ENCODE data around the gene AFDN. TPM values are rescaled to one million over a fixed set of nuclear protein-coding genes. Genes with fewer than 3 reads are reported as not detected.
A peak's percentile ranks its signal among the peaks of the same experiment; 100 is the strongest.

AFDN gene
- total RNA-seq, 2 donors from 2014 or later: 213 to 232 TPM

DNA sequence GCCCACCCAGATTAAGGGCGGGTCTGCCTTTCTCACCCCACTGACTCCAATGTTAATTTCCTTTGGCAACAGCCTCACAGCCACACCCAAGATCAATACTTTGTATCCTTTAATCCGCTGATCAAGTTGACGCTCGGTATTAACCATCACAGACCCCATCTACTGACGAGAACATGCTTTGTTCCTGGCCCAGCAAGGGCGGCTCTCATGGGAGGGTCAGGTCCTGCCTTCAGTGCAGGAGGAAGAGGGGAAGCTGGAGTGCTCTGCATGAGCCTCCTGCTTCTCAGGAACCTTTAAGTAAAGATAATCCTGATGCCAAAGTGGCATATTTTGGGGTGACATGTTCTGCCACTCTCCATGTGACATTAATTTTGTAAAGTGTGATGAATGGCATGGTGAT, 179.1 kb downstream of the AFDN start:
- no peaks in the 10 kb centered on the region for H3K9me3 ChIP-seq

DNA sequence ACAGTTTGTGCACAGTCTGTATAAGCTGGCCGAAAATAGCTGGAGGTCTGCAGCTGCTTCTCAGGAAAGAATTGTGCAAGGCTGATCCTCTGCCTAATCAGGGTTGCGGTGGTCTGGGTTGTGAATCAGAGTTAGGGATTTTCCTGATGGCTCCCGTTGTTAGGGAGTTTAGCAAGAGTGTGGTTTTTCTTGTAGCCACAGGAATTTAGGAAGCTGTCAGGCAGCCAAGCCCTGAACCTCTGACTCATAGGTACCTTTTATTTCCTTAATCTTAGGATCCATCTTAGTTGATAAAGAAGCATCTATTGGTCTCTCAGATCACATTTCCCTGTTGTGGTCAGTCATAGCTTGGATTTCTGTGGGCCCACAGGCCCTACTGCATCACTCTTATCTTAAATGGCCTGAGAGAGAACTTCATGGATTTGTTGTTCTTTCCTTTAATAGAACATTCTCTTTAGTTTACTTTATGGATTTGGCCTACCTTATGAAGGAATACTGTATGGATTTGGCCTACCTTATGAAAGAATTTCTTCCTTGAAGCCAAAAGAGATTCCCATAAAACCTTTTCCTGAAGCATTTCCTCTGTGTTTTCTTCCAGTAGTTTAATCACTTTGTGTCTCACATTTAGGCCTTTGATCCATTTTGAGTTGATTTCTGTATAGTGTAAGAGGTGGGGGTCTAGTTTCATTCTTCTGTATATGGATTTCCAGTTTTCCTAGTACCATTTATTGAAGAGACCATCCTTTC, 181.1 kb downstream of the AFDN start:
- intact Hi-C loops (cut with DNase I): no loop called here
- Histone ChIP-seq H3K36me3 (no peaks in the 10 kb centered on the region), H3K4me1 (no peaks in the 10 kb centered on the region), H3K27me3 (no peaks in the 10 kb centered on the region), H3K4me3 (no peak overlapping the region), H3K9me3 (no peaks in the 10 kb centered on the region), H3K9ac (ENCODE audit: low read depth in 2 of 2, low read length in 2 of 2) (no peak overlapping the region), H3K27ac (no peak overlapping the region)
- TF ChIP-seq, protein P1, sequence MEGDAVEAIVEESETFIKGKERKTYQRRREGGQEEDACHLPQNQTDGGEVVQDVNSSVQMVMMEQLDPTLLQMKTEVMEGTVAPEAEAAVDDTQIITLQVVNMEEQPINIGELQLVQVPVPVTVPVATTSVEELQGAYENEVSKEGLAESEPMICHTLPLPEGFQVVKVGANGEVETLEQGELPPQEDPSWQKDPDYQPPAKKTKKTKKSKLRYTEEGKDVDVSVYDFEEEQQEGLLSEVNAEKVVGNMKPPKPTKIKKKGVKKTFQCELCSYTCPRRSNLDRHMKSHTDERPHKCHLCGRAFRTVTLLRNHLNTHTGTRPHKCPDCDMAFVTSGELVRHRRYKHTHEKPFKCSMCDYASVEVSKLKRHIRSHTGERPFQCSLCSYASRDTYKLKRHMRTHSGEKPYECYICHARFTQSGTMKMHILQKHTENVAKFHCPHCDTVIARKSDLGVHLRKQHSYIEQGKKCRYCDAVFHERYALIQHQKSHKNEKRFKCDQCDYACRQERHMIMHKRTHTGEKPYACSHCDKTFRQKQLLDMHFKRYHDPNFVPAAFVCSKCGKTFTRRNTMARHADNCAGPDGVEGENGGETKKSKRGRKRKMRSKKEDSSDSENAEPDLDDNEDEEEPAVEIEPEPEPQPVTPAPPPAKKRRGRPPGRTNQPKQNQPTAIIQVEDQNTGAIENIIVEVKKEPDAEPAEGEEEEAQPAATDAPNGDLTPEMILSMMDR (IDR thresholded peaks at IDR 0.05): no peak
- no peak for DNase-seq

More for the DNA sequence above, 179.1 kb downstream of the AFDN start:
- no peak overlapping the region for H3K4me3 ChIP-seq
- no peak overlapping the region for H3K9ac ChIP-seq (ENCODE audit: low read depth in 2 of 2, low read length in 2 of 2)
- H3K27ac ChIP-seq: no peak overlapping the region
- intact Hi-C loops (cut with DNase I): no loop called here
- no peaks in the 10 kb centered on the region for H3K27me3 ChIP-seq
- no peaks in the 10 kb centered on the region for H3K36me3 ChIP-seq
- H3K4me1 ChIP-seq: no peaks in the 10 kb centered on the region
- TF ChIP-seq, protein P1 (IDR thresholded peaks at IDR 0.05): no peak
- DNase-seq: no peak

DNA sequence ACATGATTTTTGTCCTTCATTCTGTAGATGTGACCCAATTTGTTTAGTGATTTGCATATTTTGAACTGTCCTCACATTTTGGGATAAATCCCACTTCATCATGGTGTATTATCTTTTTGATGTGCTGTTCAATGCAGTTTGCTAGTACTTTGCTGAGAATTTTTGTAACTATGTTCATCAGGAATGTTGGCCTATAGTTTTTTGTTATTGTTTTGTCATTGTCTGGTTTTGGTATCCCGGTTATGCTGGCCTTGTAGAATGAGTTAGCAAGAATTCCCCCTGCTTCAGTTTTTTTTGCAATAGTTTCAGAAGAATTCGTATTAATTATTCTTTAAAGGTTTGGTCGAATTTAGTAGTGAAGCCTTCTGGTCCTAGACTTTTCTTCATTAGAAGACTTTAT, 182.6 kb downstream of the AFDN start:
- no peak for DNase-seq
- TF ChIP-seq, protein P1 (IDR thresholded peaks at IDR 0.05): no peak
- H3K36me3 ChIP-seq: no peaks in the 10 kb centered on the region
- no peak overlapping the region for H3K4me3 ChIP-seq
- H3K9me3 ChIP-seq: no peaks in the 10 kb centered on the region
- no peaks in the 10 kb centered on the region for H3K27me3 ChIP-seq
- intact Hi-C loops (cut with DNase I): no loop called here
- H3K9ac ChIP-seq (ENCODE audit: low read depth in 2 of 2, low read length in 2 of 2): no peak overlapping the region
- H3K27ac ChIP-seq: no peak overlapping the region
- no peaks in the 10 kb centered on the region for H3K4me1 ChIP-seq

DNA sequence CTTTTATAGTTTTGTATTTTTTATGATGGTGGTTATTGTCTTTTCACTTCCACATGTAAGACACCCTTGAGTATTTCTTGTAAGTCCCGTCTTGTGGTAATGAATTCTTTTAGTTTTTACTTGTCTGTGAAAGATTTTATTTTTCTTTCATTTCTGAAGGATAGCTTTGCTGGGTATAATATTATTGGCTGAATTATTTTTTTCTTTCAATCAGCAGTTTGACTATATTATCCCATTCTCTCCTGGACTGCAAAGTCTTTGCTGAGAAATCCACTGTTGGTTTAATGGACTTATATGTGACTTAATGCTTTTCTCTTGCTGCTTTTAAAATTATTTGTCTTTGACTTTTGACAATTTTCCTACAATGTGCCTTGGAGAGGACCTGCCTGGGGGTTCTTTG, 184.6 kb downstream of the AFDN start:
- Histone ChIP-seq H3K9ac (ENCODE audit: low read depth in 2 of 2, low read length in 2 of 2) (no peak overlapping the region), H3K4me1 (no peaks in the 10 kb centered on the region), H3K9me3 (no peaks in the 10 kb centered on the region), H3K27ac (no peak overlapping the region), H3K27me3 (no peaks in the 10 kb centered on the region), H3K4me3 (no peak overlapping the region), H3K36me3 (no peaks in the 10 kb centered on the region)
- TF ChIP-seq, protein P1 (IDR thresholded peaks at IDR 0.05): no peak
- intact Hi-C loops (cut with DNase I): no loop called here
- DNase-seq: no peak

DNA sequence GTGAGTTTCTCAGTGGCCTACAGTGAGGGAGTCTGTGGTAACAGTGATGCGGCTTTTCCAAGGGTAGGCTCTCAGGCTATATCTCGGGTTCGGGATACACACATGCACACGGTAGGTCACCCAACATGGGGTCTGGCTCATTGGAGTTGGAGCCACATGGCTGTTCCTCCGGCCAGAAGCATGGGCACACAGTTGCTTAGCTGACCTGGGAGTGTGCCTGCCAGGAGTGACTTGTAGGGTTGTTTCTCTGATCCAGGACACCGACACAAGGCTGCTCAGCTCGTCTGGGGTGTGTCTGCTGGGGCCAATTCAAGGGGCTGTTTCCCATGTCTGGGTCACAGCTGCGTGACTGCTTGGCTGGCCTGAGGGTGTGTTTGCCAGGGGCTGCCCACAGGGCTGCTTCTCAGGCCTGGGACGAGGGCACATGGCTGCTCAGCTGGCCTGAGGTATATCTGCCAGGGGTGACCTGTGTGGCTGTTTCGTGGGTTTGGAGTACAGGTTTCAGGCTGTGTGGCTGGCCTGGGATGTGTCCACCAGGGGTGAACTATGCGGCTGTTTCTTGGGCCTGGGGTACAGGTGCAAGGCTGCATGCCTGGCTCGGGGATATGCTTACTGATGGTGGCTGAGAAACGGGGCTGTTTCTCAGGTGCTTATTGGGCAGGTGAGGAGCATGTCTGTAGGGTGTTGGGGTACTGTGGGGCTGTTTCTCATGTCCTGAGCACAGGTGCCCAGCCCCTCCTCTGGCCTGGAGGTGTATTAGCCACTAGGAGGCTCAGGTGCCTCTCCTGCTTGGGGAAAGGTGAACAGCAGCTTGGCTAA, 185.9 kb downstream of the AFDN start:
- H3K9me3 ChIP-seq: no peaks in the 10 kb centered on the region
- no peaks in the 10 kb centered on the region for H3K36me3 ChIP-seq
- no peak overlapping the region for H3K4me3 ChIP-seq
- TF ChIP-seq, protein P1 (IDR thresholded peaks at IDR 0.05): no peak
- H3K27me3 ChIP-seq: no peaks in the 10 kb centered on the region
- intact Hi-C loops (cut with DNase I): no loop called here
- H3K9ac ChIP-seq (ENCODE audit: low read depth in 2 of 2, low read length in 2 of 2): no peak overlapping the region
- no peak overlapping the region for H3K27ac ChIP-seq
- no peaks in the 10 kb centered on the region for H3K4me1 ChIP-seq
- DNase-seq: peak; percentile 13
